Thyroid gland (tissue), 4 donors: Measurements from ENCODE around the gene SCO2. TPM values are rescaled to one million over a fixed set of nuclear protein-coding genes. Genes with fewer than 3 reads are reported as not detected.

Experiments used
- DNase-seq, 2 donors: peaks; one replicate each; pipeline ENCODE4 v3.0.0-alpha.2; 2019
- H3K27ac ChIP-seq, 3 donors: fragments of 200-600 bp; sonication (generic); 1 replicate in 2 of 3; 2 replicates in 1 of 3; pipeline ENCODE4 v1.5.1; 2016 to 2019; ENCODE audit warnings: mild to moderate bottlenecking in 1 of 3, moderate library complexity in 1 of 3
- H3K27me3 ChIP-seq: fragments of 200-600 bp; sonication (generic); one replicate; pipeline ENCODE4 v1.5.1; 2019
- H3K36me3 ChIP-seq, 2 donors: fragments of 200-600 bp; sonication (generic); one replicate each; pipeline ENCODE4 v1.5.1; 2016 to 2019
- H3K4me1 ChIP-seq, 2 donors: fragments of 200-600 bp; sonication (generic); one replicate each; pipeline ENCODE4 v1.5.1; 2017 to 2019
- H3K4me3 ChIP-seq, 3 donors: fragments of 200-600 bp; sonication (generic); replicated peaks in 1 of 3; 1 replicate in 2 of 3; 2 replicates in 1 of 3; pipeline ENCODE4 v1.5.1; 2016; ENCODE audit warnings: mild to moderate bottlenecking in 1 of 3
- H3K9me3 ChIP-seq: fragments of 200-600 bp; sonication (generic); one replicate; pipeline ENCODE4 v1.5.1; 2017
- POLR2A ChIP-seq, 2 donors: fragments of 450-650 bp; IDR thresholded peaks; one replicate each; pipeline ENCODE4 v1.6.1; 2017; ENCODE audit warnings: antibody characterized with exemption in 2 of 2, mild to moderate bottlenecking in 2 of 2, moderate library complexity in 1 of 2
- WGBS, 2 donors: methylation state at CpG; one replicate each; pipeline ENCODE4 v1.1.5; 2017; 5-methylcytosine and 5-hydroxymethylcytosine counted together
- intact Hi-C: fragments of 100-400 bp; cut with DNase I; formaldehyde crosslinking; loops from one replicate; pipeline ENCODE4 v1.15.1; 2023
- total RNA-seq, 4 donors: library from RNA; depleted of rRNA; stranded (reverse); fragments of >200 nt; gene quantifications; one replicate each; pipeline ENCODE4 v1.2.3, GENCODE V29; 2016
- TF ChIP-seq, protein P1 (sequence below), 6 experiments: fragments of 200-600 bp in 3 of 6; fragments of 450-650 bp in 3 of 6; sonication (generic) in 3 of 6; IDR thresholded peaks; one replicate each; pipeline ENCODE4 v1.5.1; 2016 to 2019; ENCODE audit warnings: antibody characterized with exemption in 6 of 6, mild to moderate bottlenecking in 2 of 6, inconsistent platforms in 1 of 6, moderate library complexity in 1 of 6

Gene SCO2
- total RNA-seq, 4 donors from 2014 or later, result 2.6 to 5.5 (median 2.9) TPM; not detected in 1

DNA sequence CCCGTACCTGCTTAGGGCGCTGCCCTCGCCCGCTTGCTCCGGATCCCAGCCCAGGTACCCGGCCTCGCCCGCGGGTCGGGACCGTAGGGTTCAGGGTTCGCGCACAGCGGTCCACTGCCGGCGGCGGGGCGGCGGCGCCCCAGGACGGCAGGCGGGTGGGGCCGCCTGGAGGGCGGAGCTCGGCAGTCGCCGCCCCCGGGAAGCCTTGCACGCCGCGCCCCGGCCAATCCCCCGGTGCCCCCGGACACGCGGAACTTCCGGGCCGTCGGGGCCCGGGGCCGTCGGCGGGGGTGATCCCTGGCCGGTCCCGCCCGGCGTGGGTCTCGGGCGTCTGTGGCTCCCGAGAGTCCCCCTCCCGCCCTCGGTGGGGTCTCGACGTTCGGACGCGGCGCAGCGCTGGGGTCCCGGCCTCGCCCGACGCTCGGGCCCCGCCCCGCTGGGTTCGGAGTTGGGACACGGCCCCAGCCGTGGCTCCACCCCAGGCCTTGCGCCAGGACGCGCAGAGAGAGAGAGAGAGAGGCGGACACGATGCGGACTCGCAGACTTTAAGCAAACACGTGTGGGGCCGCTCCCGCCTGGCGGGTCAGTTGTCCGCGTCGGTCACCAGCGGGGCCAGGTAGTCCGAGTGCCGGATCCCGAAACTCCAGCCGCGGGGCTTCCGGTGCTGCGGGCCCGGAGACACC is 4.6 kb upstream of the SCO2 start, which contains the start of gene TYMP:
Gene TYMP (minus strand): TSS at position 116 of the 683 bp plus-strand sequence. CDS start 303 bp downstream, outside the sequence.
- DNase-seq, result peak; percentile 78 to 83
- intact Hi-C loops, result no loop called here
- Histone ChIP-seq H3K9me3 (no peaks in the 10 kb centered on the region), H3K36me3 (no peaks in the 10 kb centered on the region), H3K27ac (peak within 1 kb of the TSS; percentile 81 to 99 (median 85)), H3K4me3 (peak within 1 kb of the TSS; percentile 2 to 81 (median 28)), H3K27me3 (no peaks in the 10 kb centered on the region), H3K4me1 (peaks cover 33 to 49% of the 10 kb centered on the region in 2 donors)
- TF ChIP-seq, protein P1, sequence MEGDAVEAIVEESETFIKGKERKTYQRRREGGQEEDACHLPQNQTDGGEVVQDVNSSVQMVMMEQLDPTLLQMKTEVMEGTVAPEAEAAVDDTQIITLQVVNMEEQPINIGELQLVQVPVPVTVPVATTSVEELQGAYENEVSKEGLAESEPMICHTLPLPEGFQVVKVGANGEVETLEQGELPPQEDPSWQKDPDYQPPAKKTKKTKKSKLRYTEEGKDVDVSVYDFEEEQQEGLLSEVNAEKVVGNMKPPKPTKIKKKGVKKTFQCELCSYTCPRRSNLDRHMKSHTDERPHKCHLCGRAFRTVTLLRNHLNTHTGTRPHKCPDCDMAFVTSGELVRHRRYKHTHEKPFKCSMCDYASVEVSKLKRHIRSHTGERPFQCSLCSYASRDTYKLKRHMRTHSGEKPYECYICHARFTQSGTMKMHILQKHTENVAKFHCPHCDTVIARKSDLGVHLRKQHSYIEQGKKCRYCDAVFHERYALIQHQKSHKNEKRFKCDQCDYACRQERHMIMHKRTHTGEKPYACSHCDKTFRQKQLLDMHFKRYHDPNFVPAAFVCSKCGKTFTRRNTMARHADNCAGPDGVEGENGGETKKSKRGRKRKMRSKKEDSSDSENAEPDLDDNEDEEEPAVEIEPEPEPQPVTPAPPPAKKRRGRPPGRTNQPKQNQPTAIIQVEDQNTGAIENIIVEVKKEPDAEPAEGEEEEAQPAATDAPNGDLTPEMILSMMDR (IDR thresholded peaks at IDR 0.05), result no peak
- TF ChIP-seq POLR2A (IDR thresholded peaks at IDR 0.05), result peak; percentile 23 to 71
- WGBS, 2 donors, result 0% methylated on average over 21 of the region's 92 CpGs; no CpG with 5 or more reads in 1 of the 2 donors

DNA sequence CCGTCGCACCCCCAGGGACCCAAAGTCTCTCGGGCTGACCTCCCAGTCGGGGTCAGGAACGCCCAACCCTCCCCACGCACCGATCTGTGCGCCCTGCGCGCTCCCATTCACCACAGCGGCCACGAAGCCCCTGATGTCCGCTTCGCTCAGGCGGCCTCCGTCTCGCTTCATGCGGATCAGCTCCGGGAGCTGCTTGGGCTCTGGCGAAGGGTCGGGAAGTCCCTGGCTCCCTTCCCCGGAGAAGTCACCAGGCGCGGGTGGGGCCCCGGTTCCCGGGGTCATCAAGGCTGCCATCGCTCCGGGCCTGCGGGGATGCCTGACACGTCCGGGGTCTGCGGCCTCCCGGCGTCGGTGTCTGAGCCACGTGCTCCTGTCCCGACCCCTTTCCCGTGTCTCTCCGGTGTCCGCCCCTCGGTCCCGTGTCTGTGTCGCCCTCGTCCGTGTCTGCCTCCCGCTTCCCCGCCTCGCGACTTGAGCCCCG is 4.1 kb upstream of the SCO2 start:
- TF ChIP-seq POLR2A (IDR thresholded peaks at IDR 0.05), result no peak
- TF ChIP-seq, protein P1 (IDR thresholded peaks at IDR 0.05), result no peak
- peaks cover 38 to 49% of the 10 kb centered on the region in 2 donors for H3K4me1 ChIP-seq

DNA sequence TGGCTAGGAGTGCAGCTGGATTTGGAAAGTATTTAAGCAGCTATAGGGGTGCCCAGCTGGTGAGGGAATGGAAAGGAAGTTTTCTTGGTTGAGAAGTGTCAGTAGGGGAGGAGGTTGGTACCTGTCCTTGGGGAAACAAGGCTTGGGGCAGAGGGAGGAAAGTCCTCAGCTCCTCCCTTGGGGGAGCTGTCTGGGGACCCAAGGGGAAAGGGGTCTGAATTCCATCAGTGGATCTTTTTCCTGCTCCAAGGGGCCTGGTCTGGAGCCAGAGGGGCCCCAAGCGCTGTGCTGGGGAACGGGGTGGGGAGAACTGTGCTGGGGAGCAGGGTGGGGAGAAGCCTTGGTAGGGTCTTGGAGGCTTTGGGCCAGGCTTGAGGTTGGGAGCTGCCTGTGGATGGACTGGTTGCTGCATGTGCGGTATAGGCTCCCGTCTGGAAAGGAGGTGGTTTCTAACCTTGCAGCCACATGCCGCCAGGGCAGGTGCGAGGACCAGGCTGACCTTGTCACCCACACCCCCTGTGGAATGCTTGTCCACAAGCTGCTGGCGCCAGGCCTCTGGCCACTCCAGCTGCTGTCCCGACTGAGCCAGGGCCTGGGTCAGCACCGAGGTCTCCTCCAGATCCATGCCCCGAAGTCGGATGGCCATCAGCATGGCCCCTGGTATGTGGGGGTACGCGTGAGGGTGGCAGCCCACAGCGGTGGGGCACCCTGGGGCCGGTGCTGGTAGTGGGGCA is 3.5 kb upstream of the SCO2 start:
- H3K4me1 ChIP-seq, result peaks cover 36 to 46% of the 10 kb centered on the region in 2 donors
- TF ChIP-seq, protein P1 (IDR thresholded peaks at IDR 0.05), result no peak
- TF ChIP-seq POLR2A (IDR thresholded peaks at IDR 0.05), result peak in 1 of 2 donors; percentile 5
- peak overlapping the region in 1 of 3 donors; percentile 81 for H3K4me3 ChIP-seq
- WGBS, 2 donors, result 72 to 76% methylated on average over 4 to 9 of the region's 15 CpGs
- peaks cover 0 to under 1% of the 10 kb centered on the region in 2 donors for H3K36me3 ChIP-seq
- intact Hi-C loops, result no loop called here
- DNase-seq, result peak; percentile 44 to 53
- H3K27ac ChIP-seq, result peak overlapping the region; percentile 81 to 99 (median 85)
- no peaks in the 10 kb centered on the region for H3K9me3 ChIP-seq
- no peaks in the 10 kb centered on the region for H3K27me3 ChIP-seq

More for the DNA sequence above, 4.1 kb upstream of the SCO2 start:
- peak overlapping the region in 2 of 3 donors; percentile 28 to 81 for H3K4me3 ChIP-seq
- H3K9me3 ChIP-seq, result no peaks in the 10 kb centered on the region
- peak overlapping the region; percentile 81 to 99 (median 85) for H3K27ac ChIP-seq
- 44% methylated on average over 14 of the region's 50 CpGs; no CpG with 5 or more reads in 1 of the 2 donors for WGBS, 2 donors
- intact Hi-C loops, result no loop called here
- H3K36me3 ChIP-seq, result no peaks in the 10 kb centered on the region
- peak; percentile 38 to 50 for DNase-seq
- H3K27me3 ChIP-seq, result no peaks in the 10 kb centered on the region

DNA sequence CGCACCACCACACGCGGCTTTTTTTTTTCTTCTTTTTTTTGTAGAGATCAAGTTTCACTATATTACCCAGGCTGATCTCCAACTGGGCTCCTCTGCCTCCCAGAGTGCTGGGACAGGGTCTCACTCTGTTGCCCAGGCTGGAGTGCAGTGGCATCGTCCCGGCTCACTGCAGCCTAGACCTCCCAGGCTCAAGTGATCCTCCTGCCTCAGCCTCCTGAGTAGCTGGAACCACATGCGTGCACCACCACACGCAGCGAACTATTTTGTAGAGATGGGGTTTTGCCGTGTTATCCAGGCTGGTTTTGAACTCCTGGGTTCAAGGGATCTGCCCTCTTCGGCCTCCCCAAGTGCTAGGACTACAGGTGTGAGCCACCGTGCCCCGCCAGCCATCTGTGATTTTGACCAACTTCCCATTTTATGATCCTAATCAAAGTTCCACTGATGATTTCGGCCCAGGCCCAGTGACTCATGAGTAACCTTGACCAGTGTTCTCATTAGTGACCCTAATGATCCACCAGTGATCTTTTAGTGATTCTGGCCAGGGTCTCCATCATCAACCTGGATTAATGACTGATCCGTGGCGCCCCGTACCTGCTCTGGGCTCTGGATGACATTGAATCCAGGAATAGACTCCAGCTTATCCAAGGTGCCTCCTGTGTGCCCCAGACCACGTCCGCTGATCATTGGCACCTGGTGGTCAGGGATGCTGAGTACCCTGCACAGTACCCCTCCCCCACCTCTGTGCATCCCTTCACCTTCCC is 2.7 kb upstream of the SCO2 start:
- 89% methylated on average over 17 to 18 of the region's 18 CpGs for WGBS, 2 donors
- no peak for DNase-seq
- no peak overlapping the region for H3K4me3 ChIP-seq
- H3K4me1 ChIP-seq, result peaks cover 30 to 40% of the 10 kb centered on the region in 2 donors
- H3K9me3 ChIP-seq, result no peaks in the 10 kb centered on the region
- H3K27ac ChIP-seq, result no peak overlapping the region
- peaks cover 6 to 8% of the 10 kb centered on the region in 2 donors for H3K36me3 ChIP-seq
- H3K27me3 ChIP-seq, result no peaks in the 10 kb centered on the region
- TF ChIP-seq, protein P1 (IDR thresholded peaks at IDR 0.05), result no peak
- no peak for TF ChIP-seq POLR2A (IDR thresholded peaks at IDR 0.05)
- intact Hi-C loops, result no loop called here
